Measurements from ENCODE around the gene LIPT2.

GRCh38 chr11:74490941-74491340 is 2.6 kb downstream of the LIPT2 start:
- TF ChIP-seq, protein P1, sequence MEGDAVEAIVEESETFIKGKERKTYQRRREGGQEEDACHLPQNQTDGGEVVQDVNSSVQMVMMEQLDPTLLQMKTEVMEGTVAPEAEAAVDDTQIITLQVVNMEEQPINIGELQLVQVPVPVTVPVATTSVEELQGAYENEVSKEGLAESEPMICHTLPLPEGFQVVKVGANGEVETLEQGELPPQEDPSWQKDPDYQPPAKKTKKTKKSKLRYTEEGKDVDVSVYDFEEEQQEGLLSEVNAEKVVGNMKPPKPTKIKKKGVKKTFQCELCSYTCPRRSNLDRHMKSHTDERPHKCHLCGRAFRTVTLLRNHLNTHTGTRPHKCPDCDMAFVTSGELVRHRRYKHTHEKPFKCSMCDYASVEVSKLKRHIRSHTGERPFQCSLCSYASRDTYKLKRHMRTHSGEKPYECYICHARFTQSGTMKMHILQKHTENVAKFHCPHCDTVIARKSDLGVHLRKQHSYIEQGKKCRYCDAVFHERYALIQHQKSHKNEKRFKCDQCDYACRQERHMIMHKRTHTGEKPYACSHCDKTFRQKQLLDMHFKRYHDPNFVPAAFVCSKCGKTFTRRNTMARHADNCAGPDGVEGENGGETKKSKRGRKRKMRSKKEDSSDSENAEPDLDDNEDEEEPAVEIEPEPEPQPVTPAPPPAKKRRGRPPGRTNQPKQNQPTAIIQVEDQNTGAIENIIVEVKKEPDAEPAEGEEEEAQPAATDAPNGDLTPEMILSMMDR (IDR thresholded peaks at IDR 0.05): no peak
- TF ChIP-seq POLR2A (IDR thresholded peaks at IDR 0.05): no peak

All from lower leg skin (tissue), 3 donors.